Stimulated activated CD8-positive, alpha-beta memory T cell treated with anti-CD3 and anti-CD28 coated beads, Interleukin-4, amount 100 ng/mL, for 1 hour (primary cell): ENCODE measurements around the gene VMP1.
"Not testable (repeated sequence)": the region's sequence is repeated elsewhere in the genome, so short reads cannot be mapped to it uniquely, and the experiment has no call there.

Experiments used
- DNase-seq, 2 donors: peaks; one replicate each; pipeline ENCODE4 v3.0.0-alpha.2; 2020; ENCODE audit warnings: low read depth in 2 of 2, low spot score in 1 of 2

Gene VMP1

GRCh38 chr17:59856859-59857794, 149.7 kb downstream of the VMP1 start:
- DNase-seq = no peak

- DNase-seq = no peak
Measured at GRCh38 chr17:59858167-59858816, 150.8 kb downstream of the VMP1 start.

- no peak for DNase-seq
Measured at GRCh38 chr17:59858932-59859331, 151.5 kb downstream of the VMP1 start.

GRCh38 chr17:59859444-59860025, 152.1 kb downstream of the VMP1 start:
- DNase-seq = no peak

DNA sequence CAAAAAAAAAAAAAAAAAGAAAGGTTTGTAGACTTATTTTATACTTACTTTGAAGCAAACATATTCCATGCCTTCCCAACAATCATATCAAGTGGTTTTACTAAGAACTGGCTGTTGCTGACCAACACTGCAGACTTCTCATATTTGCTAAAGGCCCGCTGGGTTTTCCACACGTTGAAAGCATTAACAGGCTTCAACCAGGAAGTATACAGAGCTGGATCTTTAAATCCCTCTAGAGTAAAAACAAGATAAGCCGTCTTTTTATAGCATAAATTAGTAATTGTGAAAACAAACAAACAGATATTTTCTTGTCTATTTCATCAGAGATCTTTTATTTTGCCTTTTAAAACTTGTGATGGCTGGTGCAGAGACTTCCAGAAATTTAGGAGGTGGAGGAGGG, 156.2 kb downstream of the VMP1 start:
- no peak for DNase-seq

- DNase-seq = no peak
Measured at GRCh38 chr17:59869941-59870218, 162.4 kb downstream of the VMP1 start.

- no peak for DNase-seq
Measured at GRCh38 chr17:59870482-59870881, 163.0 kb downstream of the VMP1 start.

- DNase-seq = no peak
Measured at GRCh38 chr17:59872351-59872750, 164.9 kb downstream of the VMP1 start.

DNA sequence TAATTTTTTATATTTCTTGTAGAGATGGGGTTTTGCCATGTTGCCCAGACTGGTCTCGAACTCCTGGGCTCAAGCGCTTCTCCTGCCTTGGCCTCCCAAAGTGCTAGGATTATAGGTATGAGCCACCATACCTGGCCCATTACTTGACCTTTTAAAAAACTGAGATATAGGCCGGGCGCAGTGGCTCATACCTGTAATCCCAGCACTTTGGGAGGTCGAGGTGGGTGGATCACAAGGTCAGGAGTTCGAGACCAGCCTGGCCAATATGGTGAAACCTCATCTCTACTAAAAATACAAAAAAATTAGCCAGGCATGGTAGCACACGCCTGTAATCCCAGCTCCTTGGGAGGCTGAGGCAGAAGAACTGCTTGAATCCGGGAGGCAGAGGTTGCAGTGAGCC, 166.0 kb downstream of the VMP1 start:
- not testable (repeated sequence) for DNase-seq

- DNase-seq = no peak
Measured at GRCh38 chr17:59874376-59874775, 166.9 kb downstream of the VMP1 start.

DNA sequence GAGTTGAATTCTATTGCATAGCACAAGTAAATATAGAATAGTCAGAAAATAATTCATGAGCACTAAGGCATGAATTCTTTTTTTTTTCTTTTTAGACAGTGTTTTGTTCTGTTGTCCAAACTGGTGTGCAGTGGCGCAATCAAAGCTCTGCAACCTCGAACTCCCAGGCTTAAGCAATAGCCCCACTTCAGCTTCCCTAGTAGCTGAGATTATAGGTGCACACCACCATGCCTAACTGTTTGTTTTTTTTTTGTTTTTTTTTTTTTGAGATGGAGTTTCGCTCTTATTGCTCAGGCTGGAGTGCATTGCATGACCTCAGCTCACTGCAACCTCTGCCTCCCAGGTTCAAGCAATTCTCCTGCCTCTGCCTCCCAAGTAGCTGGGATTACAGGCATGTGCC, 168.7 kb downstream of the VMP1 start:
- DNase-seq = no peak

DNA sequence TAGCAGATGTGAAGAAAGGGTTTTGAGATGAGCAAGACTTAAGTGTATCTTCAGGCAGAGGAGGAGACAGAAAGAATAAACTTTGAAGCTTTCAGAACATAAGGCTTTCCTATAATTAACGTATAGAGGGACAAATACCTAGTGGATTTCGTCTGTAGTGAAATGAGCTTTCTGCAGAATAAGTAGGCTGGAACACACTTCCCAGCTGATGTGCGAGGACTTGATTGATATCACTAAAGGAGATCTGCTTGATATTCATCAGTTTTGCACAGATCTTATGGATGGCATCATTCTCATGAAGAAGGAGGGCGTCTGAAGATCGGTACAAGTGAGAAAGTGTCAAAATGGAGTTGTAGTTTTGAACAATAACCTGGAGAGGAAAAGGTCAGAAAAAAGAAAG, 170.5 kb downstream of the VMP1 start:
- no peak for DNase-seq

DNA sequence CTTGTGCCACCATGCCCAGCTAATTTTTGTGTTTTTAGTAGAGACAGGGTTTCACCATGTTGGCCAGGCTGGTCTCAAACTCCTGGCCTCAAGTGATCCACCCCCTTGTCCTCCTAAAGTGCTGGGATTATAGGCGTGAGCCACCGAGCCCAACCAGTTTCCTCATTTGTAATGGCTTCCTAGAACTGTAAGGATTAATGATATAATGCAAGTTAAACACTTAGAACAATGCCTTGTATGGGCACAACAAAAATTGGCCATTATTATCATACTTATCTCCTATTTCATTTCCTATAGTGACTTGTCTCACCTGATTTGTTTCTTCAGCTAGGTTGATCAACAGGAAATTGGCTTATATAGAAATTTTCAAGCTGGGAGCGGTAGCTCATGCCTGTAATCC, 171.2 kb downstream of the VMP1 start:
- no peak for DNase-seq

- DNase-seq = no peak
Measured at GRCh38 chr17:59884861-59885260, 177.4 kb downstream of the VMP1 start.

- DNase-seq = no peak
Measured at GRCh38 chr17:59888145-59888750, 180.8 kb downstream of the VMP1 start.

- no peak for DNase-seq
Measured at GRCh38 chr17:59890720-59891119, 183.3 kb downstream of the VMP1 start.
